ENCODE results near the gene SIRT7.
A peak's percentile ranks its signal among the peaks of the same experiment; 100 is the strongest.

SIRT7 gene

GRCh38 chr17:81870131-81870980 is 47.6 kb downstream of the SIRT7 start:
- H3K27ac ChIP-seq, result peak overlapping the region; percentile 100
- TF ChIP-seq CTCF (conservative IDR thresholded peaks at IDR 0.05), result no peak

DNA sequence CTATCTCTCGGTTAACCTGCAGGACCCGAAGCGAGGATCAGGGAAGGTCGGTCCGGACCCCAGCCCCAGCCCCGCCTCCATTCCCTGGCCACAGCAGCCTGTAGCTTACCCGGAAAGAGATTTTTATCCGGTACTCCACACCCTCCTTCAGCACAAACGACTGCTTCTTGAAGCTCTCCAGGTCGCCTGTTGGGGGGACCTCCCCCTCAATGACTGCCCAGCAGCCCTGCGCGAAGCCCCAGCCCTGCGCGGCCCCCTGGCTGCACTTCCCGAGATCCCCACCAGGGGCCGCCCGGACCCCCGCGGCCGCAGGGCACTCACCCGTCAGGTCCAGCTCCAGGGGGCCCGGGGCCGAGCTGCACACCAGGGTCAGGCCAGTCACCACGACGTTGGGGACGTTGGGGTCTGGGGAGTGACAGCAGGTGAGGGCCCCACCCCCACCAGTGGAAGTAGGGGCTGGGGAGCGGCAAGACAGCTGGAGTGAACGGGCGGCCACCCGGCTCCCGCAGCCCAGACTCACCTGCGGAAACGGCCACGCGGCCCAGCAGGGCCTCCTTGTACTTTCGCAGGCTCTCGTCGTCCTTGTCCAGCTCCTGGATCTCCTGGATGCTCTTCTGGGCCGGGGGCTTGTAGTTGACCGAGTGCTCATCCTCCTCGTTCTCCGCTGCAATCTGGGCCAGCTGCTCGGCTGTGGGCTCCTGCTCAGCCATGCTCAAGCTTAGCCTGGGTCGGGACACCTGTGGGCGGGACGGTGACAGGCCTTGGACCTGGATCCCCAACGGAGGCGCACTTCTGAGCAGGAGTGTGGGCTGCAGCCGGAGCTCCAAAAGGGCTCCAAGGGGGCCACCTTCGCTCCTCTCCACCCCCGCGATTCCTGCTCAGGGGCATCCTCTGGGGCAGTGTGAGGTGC is 48.5 kb downstream of the SIRT7 start:
- peak; percentile 90 for TF ChIP-seq CTCF (conservative IDR thresholded peaks at IDR 0.05)
- peak overlapping the region; percentile 100 for H3K27ac ChIP-seq

DNA sequence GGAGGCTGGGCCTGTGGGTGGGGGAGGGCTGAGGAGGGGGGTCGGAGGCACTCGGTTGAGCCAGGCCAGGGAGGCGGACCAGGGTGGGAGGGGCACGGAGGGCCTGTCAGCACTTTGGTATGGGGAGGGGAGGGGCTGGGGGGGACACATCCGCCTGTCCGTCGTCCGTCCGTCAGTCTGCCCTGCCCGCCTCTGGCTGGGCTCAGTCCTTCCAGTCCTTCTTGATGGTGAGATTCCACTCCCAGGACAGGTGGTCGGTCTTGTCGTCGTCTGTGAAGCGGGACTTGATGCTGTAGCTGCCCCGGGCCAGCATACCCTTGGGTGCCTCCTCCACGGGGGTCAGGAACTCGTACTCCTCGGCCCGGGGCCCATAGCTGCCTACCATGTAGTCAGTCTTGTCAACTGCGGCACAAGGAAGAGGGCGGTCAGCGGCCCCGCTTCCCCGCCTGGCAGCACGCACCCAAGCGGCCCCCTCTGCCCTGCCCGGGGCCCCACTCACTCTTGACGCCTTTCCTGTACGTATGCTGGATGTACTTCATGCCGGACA is 49.2 kb downstream of the SIRT7 start:
- peak overlapping the region; percentile 100 for H3K27ac ChIP-seq

DNA sequence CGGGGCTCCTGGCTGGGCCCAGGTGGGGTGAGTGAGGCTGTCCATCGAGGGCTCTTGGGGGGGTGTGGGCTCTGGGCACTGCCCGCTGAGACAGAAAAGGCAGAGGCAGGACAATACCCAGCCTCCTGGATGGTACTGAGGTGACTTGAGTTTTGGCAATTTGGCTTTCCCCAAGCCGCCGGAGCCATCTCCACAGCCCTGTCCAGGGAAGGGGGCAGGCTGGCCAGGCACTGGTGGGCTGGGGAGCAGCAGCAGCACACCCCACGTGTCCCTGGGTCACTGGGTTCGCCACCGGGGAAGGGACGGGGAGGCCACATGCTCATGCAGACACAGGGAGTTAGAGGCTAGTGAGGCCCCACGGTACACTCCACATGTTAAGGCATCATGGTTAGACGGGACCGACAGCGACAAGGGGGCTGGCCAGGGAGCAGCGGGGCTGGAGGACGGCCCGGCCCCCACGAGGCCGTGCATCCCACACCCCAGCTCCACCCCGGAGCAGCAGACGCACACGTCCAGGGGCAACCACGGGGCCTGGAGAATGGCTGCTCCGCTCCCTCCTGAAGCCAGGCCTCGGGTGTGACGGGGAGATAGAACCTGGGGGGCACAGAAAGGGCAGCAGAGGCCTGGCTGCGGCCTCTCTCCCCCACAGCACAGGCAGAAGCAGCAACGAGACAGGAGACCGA is 49.8 kb downstream of the SIRT7 start:
- TF ChIP-seq CTCF (conservative IDR thresholded peaks at IDR 0.05), result no peak
- peak overlapping the region; percentile 100 for H3K27ac ChIP-seq

More for the DNA sequence above, 49.2 kb downstream of the SIRT7 start:
- no peak for TF ChIP-seq CTCF (conservative IDR thresholded peaks at IDR 0.05)

- H3K27ac ChIP-seq, result peak overlapping the region; percentile 100
- no peak for TF ChIP-seq CTCF (conservative IDR thresholded peaks at IDR 0.05)
Observed at GRCh38 chr17:81867170-81867990, 50.6 kb downstream of the SIRT7 start.

- H3K27ac ChIP-seq, result peak overlapping the region; percentile 100
- TF ChIP-seq CTCF (conservative IDR thresholded peaks at IDR 0.05), result no peak
Observed at GRCh38 chr17:81866440-81867169, 51.4 kb downstream of the SIRT7 start.

All from VCaP (cell line).